Measurements from ENCODE around the gene SLC28A1.

Gene SLC28A1

DNA sequence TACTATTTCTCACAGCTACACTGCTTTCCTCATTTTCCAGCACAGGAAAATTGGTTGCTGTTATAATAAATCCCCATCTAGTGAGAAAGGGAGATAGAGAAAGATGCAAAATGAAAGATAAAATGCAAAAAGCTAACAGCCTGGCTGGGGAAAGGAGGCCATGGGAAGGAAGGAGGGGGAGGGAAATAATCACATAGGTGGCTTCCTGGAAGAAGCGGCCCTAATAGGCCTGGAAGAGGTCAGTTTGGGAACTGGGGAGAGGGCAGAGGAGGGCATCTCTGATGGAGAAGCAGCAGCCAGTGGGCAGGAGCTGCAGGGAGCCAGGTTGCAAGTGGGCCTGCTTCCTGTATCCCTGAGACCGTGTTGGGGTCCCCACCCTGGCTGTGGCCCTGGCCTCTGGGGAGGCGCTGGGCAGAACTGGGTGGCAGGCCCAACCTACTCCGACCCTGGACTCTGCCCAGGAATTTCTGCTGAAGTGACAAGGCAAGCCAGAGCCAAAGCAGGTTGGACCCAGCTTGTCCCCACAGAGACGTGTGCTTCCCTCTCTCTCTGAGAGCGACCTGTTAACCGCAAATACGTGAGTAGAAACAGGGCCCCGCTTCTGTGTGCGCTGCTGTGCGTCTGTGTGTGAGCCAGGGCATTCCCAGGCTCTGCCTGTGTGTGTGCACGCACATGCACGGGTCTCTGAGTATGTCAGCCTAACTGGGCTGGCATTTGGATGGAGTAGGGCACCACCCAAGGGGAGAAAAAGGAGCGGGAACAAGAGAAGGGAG is 1.9 kb downstream of the SLC28A1 start:
- DNase-seq (ENCODE audit: low read depth): no peak

DNA sequence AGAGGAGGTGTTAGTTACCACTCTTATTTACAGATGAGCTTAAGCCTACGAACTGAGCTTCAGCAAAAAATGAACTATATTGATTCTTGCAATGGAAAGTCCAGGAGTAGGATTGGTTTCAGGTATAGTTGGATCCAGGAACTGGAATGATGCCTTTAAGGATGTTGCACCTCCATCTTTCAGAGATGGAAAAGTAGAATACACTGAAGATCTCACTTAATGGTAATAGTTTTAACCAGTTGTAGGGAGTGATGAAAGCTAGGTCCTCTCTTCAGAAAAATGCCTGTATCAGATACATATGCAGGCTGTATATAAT is 2.5 kb downstream of the SLC28A1 start:
- no peak for DNase-seq (ENCODE audit: low read depth)

DNA sequence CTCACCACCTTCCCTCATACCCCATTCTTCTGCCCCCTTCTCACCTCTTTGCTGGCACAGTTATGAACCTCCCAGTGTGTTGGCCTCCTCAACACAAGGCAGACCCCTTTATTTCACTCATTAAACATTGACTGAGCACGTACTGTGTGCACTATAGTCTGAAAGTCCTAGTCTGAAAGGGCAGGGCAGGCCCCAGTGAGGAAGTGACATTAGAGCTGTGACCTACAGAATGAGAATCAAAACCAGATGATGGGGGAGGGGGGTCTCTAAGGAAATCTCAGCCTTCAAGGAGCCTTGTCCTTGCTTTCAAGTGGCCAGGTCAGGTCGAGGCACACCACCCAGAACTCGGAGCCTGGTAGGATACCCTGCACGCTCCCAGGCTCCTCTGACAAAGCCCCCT is 3.5 kb downstream of the SLC28A1 start:
- DNase-seq (ENCODE audit: low read depth): no peak

DNA sequence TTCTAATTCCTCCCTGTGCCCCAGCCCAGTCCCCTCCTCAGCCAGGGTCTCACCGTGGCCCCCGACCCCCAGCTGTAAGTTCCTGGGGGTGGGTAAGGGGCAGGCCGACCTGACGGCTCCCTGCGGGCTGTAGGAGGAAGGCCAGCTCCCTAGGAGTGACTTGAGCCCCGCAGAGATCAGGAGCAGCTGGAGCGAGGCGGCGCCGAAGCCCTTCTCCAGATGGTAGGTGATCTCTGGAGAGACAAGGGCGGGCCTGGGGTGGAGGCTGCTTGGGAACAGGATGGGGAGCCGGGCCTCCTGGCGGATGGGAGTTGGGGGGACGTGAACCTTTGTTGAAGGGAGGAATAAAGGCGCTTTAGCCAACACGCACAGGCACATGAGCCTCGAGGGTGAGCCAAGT is 4.2 kb downstream of the SLC28A1 start:
- no peak for DNase-seq (ENCODE audit: low read depth)

DNA sequence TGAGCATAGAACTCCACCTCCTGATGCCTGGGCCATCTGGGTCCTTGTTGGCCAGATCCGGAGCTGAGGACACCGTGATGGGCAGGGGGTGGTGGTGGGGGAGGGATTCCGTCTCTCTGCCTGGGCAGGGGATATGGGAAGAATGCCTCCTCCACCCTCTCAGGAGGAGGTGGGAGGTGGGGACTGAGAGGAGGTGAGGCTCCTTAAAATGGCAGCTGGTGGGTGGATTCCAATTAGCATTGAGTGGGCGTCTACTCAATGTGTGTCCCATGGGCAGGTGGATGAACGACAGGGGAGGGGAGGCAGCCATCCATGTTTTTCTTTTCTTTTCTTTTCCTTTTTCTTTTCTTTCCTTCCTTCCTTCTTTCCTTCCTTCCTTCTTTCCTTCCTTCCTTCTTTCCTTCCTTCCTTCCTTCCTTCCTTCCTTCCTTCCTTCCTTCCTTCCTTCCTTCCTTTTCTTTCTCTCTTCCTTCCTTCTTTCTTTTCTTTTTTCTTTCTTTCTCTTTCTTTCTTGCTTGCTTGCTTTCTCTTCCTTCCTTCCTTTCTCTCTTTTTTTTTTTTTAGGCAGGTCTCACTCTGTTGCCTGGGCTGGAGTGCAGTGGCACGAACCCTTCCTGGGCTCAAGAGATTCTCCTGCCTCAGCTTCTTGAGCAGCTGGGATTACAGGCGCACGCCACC is 5.0 kb downstream of the SLC28A1 start:
- no peak for DNase-seq (ENCODE audit: low read depth)

DNA sequence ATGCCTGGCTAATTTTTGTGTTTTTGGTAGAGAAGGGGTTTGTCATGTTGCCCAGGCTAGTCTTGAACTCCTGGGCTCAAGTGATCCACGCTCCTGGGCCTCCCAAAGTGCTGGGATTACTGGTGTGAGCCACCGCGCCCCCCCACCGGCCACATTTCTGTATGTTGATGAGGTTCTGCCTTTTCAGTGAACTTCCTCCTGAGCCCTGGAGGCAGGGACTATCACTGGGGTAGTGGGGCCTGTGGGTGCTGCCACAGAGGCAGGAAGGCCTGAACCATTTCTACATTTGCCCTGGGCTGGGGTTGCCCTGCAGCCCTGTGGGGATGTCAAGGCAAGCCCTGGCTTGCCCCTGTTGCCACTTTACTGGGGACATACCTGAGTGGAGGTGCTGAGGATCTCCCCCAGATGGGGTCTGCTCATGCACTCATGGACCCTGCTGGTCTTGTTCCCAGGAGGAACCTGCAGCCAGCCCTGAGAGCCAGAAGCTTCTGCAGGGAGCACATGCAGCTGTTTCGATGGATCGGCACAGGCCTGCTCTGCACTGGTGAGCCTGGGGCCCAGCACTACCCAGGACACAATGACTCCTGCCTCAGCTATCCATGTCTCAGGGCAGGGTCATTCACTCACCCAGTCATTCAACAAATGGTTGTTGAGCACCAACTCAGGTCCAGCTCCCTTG is 5.7 kb downstream of the SLC28A1 start:
- DNase-seq (ENCODE audit: low read depth): no peak

DNA sequence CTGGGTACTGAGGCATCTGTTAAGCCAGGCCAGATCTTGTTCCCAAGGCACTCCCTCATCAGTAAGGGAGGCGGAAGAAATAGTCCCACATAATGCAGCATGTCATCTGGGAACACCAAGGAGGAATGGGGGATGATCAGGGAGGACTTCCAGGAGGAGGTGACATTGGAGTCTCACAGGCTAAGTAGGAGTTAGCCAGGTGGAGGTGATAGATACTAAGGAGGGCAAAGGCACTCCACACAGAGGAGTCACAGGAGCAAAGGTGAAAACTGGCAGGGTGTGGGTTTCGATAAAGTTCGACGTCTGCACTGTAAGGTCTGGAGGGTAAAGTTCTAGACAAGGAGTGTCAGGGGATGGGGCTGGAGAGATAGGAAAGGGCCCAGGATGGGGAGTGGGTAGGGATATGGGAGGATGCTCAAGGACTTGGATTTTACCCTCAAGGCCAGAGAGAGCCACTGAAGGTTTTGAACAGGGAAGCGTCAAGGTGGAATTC is 6.3 kb downstream of the SLC28A1 start:
- no peak for DNase-seq (ENCODE audit: low read depth)

DNA sequence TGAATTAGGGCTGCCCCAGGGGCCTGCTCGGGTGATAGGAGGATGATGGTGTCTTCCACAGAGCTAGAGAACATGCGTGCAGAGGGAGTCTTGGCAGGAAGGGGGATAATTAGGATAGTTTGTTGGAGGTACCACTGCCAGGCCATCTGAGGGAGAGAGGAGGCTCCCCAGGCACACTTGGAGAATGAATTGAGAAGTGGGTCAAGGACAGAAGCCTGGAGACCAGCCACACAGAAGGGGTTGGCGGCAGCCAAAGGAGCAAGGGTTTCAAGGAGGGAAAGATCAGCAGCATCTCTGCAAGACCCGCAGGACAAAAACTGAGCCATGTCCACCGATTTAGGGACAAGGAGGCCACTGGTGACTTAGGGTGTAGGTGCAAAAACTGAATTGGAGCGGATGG is 6.9 kb downstream of the SLC28A1 start:
- no peak for DNase-seq (ENCODE audit: low read depth)

DNA sequence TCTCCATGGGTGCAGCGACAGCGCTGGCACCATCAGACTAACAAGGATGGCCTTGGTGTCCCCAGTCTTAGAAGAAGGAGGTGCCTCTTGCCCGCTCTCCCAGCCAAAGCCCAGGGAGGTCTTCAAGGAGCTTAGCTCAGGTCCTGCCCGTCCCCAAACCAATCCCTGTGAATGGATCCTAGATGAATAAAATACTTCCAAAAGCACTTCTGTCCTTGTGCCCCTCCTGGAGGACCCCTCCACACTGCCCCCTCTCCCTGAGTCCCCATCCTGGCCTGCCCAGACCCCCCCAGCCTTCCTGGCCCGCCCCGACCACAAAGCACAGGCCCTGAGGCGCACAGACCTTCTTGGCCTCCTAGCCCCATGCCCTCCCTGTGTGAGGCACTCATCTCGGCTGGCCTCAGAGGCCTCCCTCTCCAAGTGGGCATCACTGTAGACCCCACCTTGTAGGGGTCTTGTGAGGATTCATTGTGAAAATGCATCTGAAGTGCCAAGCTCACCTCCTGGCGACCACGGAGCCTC is 8.4 kb downstream of the SLC28A1 start:
- no peak for DNase-seq (ENCODE audit: low read depth)

DNA sequence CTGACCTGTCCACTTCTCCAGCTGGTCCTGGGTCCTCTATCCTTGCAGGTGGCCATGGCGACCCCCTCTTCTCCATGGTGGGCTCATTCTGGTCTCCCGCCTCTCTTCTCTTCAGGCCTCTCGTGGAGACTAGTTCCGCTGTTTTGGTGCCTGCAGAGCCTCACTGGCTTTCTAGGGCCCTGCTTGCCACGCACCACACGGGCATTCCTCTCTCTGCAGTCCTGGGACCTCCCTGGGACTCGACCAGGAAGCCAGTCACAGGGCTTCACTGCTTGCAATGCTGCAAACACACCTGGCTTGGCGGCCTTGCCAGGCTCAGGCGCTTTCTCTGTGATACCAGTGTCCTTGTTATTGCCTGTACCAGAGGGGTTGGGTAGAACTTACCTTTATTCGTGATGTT is 9.1 kb downstream of the SLC28A1 start:
- DNase-seq (ENCODE audit: low read depth): no peak

DNA sequence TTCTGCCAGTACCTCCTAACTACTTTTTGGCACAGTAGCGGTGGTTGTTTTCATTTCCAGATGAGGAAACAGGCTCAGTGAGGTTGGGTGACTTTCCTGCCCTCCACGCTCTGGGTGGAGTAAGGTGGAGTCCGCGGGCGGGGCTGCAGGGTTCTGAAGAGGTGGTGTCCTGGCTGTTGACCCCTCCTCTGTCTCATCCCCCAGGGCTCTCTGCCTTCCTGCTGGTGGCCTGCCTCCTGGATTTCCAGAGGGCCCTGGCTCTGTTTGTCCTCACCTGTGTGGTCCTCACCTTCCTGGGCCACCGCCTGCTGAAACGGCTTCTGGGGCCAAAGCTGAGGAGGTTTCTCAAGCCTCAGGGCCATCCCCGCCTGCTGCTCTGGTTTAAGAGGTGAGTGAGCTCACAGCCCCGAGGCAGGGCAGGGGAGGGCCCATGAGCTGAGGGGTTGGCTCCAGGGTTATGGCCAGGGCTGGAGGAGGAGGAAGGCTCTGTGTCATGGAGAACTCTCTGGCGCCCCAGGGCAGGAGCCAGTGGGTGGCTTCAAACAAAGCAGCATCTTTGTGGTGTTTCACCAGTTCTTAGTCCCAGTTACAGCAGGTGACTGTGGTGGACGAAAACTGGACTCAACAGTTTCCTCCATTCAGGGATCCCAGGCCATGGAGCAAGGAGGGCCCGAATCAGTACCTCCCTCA is 10.4 kb downstream of the SLC28A1 start:
- DNase-seq (ENCODE audit: low read depth): no peak

DNA sequence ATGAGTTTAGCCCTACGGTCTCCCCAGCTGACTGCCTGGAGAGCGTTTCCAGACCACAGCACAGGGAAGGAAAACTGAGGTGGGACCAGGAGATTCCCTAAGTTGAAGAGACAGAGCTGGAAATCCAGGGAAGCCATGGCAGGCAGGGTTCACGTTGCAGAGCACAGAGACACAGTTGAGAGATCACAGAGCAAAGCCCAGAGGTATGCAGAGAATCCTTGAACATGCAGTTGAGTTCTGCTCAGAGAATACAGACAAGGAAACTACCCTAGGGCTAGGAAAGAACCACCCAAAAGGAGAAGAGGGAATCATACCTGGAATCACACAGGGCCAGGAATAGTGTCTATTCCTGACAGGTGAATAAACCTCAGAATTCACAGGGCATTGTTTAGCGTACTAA is 14.3 kb downstream of the SLC28A1 start:
- DNase-seq (ENCODE audit: low read depth): no peak

DNA sequence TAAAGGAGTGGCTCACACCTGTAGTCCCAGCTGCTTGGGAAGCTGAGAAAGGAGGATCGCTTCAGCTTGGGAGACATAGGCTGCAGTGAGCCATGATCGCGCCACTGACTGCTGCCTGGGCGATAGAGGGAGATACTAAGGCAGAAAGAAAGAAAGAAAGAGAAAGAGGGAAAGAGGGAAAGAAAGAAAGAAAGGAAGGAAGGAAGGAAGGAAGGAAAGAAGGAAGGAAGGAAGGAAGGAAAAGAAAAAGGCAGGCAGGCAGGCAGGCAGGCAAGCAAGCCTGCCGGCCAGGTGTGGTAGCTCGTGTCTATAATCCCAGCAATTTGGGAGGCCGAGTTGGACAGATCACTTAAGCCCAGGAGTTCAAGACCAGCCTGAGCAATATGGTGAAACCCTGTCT is 15.3 kb downstream of the SLC28A1 start:
- no peak for DNase-seq (ENCODE audit: low read depth)

DNA sequence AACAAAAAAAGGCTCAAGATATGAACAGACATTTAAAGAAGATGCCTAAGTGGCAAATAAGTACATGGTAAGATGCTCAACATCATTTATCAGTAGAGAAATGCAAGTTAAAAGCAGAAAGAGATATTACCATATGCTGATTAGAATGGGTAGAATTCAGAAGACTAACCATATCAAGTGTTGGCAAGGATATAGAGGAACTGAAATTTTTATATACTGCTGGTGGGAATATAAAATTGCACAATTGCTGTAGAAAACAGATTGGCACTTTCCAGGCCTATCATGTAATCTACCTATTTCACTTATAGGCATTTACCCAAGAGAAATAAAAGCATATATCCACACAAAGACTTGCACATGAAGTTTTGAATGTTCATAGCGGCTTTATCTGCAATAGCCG is 17.1 kb downstream of the SLC28A1 start:
- no peak for DNase-seq (ENCODE audit: low read depth)

DNA sequence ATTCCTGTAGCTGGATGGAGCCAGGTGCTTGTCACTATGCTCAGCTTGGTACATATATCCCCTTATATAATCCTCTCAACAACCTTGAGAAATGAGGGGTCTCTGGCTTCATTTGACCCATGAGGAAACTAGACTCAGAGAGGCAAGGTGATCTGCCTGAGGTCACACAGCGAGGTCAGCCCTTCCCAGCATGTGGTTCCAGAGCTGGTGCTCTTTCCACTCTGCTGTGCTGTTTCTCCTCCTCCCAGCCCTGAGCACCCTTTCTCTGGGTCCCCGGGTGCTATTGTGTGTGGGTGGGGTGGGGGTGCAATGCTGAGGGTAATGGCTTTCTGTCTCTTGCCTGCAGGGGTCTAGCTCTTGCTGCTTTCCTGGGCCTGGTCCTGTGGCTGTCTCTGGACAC is 19.3 kb downstream of the SLC28A1 start:
- no peak for DNase-seq (ENCODE audit: low read depth)

DNA sequence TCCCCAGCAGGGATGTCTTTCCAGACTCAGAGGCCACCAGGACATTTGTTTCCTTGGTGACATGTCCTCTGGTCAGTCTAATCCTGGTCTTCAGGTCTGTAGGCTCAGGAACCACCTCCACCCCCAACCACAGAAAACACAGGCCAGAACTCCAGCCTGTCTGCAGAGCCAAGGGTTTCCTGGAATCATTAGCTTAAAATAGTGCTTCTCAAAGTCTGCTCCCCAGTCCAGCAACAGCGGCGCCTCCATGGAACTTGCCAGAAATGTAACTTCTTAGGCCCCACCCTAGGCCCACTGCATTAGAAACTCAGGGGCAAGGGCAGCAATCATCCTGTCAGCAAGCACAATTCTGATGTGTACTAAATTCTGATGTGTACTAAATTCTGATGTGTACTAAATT is 20.0 kb downstream of the SLC28A1 start:
- DNase-seq (ENCODE audit: low read depth): no peak

DNA sequence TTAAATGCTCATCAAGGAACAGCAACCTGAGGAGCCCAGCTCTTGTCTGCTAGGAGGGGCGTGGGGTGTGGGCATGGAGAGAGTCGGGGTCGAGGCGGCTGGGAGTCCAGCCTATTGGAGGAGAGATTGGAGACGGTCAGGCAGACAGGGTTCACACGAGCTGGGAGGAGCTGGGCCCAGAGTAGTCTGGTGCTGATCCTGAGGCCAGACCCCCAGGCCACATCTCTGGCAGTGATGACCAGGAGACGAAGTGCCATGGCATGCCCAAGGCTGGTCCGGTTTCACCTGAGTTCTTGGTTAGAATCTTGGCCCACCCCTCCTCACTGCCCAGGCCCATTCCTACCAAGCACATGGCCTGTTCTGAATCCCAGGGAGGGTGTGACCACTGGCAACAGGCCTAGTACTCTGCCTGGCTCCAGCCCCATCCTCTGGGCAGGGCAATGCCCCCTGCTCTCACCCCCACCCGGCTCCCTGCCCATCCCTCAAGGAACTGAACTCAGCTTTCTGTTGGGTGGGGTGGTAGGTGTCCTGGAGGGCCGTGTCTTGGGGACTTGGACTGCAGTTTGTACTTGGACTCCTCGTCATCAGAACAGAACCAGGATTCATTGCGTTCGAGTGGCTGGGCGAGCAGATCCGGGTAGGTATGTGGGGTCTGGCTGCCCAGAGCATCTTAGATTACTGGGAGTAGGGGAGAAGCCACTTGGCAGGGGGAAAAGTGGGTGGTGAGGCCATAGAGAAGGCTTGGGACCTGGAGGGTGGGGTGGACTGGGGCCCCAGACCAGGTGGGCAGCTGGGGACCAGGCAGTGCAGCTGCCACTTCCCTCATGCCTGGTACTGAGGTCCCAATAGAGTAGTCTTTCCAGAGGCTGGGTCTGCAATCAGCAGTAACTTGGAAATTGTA is 20.8 kb downstream of the SLC28A1 start:
- DNase-seq (ENCODE audit: low read depth): no peak

DNA sequence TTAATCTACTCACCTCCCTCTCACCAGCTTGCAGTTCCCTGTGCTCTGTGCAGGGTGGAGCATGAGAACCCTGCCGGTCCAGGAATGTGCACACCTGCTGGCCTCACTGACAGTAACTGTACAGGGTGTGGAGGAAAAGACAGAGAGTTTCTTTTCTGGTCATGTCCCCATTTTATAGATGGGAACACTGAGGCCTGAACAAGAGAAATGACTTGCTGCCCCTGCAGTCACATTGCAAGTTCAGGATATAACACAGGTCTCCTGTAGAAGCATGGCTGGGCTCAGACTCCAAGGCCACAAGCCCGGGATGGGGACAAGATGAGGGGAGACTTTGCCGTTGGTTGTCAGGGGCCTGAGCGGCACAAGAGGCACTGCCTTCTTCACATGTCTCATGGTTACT is 23.3 kb downstream of the SLC28A1 start:
- no peak for DNase-seq (ENCODE audit: low read depth)

DNA sequence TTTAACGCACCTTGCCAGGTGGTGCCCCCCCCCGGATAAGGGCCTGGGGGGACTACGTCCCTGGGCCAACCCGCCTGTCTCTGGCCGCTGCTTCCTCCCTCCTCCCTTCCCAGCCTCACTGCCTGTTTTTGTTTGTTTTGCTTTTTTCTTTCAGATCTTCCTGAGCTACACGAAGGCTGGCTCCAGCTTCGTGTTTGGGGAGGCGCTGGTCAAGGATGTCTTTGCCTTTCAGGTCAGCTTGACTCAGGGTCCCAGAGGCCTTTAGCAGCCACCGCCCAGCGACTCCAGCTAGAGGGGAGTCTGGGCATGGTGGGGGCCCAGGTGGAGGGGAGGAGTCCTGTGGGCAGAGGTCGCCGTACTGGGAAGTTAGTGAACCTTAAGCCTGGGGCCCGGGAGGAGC is 24.1 kb downstream of the SLC28A1 start:
- no peak for DNase-seq (ENCODE audit: low read depth)

DNA sequence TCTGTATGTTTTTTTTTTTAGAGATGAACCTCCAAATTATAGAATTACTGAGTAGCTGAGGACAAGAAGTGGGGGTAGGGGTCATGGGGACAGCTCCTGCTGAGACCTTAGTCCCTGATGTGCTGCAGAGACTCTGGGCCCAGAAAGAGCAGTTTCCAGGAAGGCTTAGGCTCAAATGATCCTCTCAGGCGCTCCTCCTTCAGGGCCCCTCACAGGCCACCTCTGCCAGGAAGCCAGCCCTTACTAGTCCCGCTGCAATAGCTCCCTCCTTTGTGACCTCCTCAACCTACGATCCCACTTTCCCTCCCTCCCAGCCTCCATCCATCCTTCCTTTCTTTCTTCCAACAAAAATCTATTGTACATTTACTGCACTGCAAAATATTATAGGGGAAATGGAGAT is 24.6 kb downstream of the SLC28A1 start:
- DNase-seq (ENCODE audit: low read depth): no peak

DNA sequence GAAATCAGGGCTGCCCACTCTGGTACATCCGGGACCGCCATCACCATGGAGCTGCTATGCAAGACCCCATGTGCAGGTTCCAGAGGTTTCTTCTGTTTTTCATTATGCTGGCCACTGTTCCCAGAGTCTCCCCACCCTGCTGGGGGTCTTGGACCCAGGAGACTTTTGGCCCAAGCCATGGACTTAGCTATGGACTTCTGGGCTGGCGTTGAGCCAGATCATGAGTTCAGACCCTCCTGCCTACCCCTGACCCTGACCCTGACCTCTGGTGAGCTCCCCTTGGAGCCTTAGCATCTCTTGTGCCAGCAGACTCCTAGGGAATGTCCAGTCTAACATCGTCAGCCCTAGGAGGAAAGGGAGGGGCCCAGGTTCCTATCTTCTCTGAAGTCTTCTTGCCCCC is 25.3 kb downstream of the SLC28A1 start:
- no peak for DNase-seq (ENCODE audit: low read depth)
